ENCODE results near the gene NT5C1A.

The NT5C1A gene

GRCh38 chr1:39683591-39684312 is 11.8 kb upstream of the NT5C1A start:
- TF ChIP-seq, protein P1, sequence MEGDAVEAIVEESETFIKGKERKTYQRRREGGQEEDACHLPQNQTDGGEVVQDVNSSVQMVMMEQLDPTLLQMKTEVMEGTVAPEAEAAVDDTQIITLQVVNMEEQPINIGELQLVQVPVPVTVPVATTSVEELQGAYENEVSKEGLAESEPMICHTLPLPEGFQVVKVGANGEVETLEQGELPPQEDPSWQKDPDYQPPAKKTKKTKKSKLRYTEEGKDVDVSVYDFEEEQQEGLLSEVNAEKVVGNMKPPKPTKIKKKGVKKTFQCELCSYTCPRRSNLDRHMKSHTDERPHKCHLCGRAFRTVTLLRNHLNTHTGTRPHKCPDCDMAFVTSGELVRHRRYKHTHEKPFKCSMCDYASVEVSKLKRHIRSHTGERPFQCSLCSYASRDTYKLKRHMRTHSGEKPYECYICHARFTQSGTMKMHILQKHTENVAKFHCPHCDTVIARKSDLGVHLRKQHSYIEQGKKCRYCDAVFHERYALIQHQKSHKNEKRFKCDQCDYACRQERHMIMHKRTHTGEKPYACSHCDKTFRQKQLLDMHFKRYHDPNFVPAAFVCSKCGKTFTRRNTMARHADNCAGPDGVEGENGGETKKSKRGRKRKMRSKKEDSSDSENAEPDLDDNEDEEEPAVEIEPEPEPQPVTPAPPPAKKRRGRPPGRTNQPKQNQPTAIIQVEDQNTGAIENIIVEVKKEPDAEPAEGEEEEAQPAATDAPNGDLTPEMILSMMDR (IDR thresholded peaks at IDR 0.05; ENCODE audit: low read depth, low read length, missing control alignments), result no peak
- no peak for DNase-seq (ENCODE audit: extremely low read depth, low read depth)
- H3K4me3 ChIP-seq (replicated peaks; ENCODE audit: low read depth, low read length), result no peak overlapping the region

DNA sequence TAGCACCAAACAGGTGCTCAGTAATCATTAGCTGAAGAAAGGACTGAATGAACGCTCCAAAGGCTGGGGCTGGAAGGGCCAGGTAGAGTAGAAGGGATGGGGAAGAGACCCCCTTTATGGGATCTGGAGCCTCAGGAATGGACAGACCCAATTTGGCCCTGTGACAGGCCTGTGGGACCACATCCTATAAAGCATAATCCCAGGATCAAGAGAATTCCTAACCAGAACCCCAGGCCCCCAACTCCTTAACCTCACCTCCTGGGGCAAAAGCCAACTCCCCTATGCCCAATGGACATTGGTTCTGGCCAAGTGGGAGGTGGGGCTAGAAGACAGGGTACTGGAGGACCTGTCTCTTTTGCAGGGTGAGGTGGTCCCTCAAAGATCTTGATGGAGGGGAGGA is 10.1 kb upstream of the NT5C1A start:
- DNase-seq (ENCODE audit: extremely low read depth, low read depth), result no peak
- TF ChIP-seq, protein P1 (IDR thresholded peaks at IDR 0.05; ENCODE audit: low read depth, low read length, missing control alignments), result no peak
- H3K4me3 ChIP-seq (replicated peaks; ENCODE audit: low read depth, low read length), result no peak overlapping the region

GRCh38 chr1:39681294-39681693 is 9.4 kb upstream of the NT5C1A start:
- TF ChIP-seq, protein P1 (IDR thresholded peaks at IDR 0.05; ENCODE audit: low read depth, low read length, missing control alignments), result no peak
- DNase-seq (ENCODE audit: extremely low read depth, low read depth), result no peak
- H3K4me3 ChIP-seq (replicated peaks; ENCODE audit: low read depth, low read length), result no peak overlapping the region

- H3K4me3 ChIP-seq (replicated peaks; ENCODE audit: low read depth, low read length), result no peak overlapping the region
- TF ChIP-seq, protein P1 (IDR thresholded peaks at IDR 0.05; ENCODE audit: low read depth, low read length, missing control alignments), result no peak
- DNase-seq (ENCODE audit: extremely low read depth, low read depth), result no peak
Observed at GRCh38 chr1:39680751-39681150, 8.8 kb upstream of the NT5C1A start.

GRCh38 chr1:39679821-39680220 is 7.9 kb upstream of the NT5C1A start:
- DNase-seq (ENCODE audit: extremely low read depth, low read depth), result no peak
- H3K4me3 ChIP-seq (replicated peaks; ENCODE audit: low read depth, low read length), result no peak overlapping the region

GRCh38 chr1:39678889-39679288 is 7.0 kb upstream of the NT5C1A start:
- no peak overlapping the region for H3K4me3 ChIP-seq (replicated peaks; ENCODE audit: low read depth, low read length)
- TF ChIP-seq, protein P1 (IDR thresholded peaks at IDR 0.05; ENCODE audit: low read depth, low read length, missing control alignments), result no peak
- no peak for DNase-seq (ENCODE audit: extremely low read depth, low read depth)

More at GRCh38 chr1:39679821-39680220, 7.9 kb upstream of the NT5C1A start:
- TF ChIP-seq, protein P1 (IDR thresholded peaks at IDR 0.05; ENCODE audit: low read depth, low read length, missing control alignments), result no peak

- TF ChIP-seq, protein P1 (IDR thresholded peaks at IDR 0.05; ENCODE audit: low read depth, low read length, missing control alignments), result no peak
- H3K4me3 ChIP-seq (replicated peaks; ENCODE audit: low read depth, low read length), result no peak overlapping the region
- DNase-seq (ENCODE audit: extremely low read depth, low read depth), result no peak
Observed at GRCh38 chr1:39677645-39678044, 5.7 kb upstream of the NT5C1A start.

Data from HFF-Myc (cell line).